MCF 10A (cell line): ENCODE data around the gene RABEP1. TPM values are rescaled to one million over a fixed set of nuclear protein-coding genes. Genes with fewer than 3 reads are reported as not detected.

Source experiments
- BruUV-seq: library from RNA; stranded (reverse); fragments of 400-500 nt; replicated peaks from 2 replicates; lab custom pipeline; 2021; lab: Mats Ljungman, UMichigan
- CTCF ChIA-PET: fragments of 300-600 bp; sonication (Branson Sonifier 250); formaldehyde crosslinking; extraction: SDS; loops from one replicate; lab custom pipeline; 2021; ENCODE audit warnings: antibody characterized with exemption, inconsistent platforms; lab: Yijun Ruan, JAX
- POLR2A ChIA-PET: fragments of 300-600, 350-650 bp; sonication (Branson Sonifier 250); formaldehyde crosslinking; extraction: SDS; loops from one replicate; lab custom pipeline; 2020; ENCODE audit warnings: antibody characterized with exemption, inconsistent platforms; lab: Yijun Ruan, JAX
- DNase-seq: peaks from one replicate; pipeline ENCODE4 v3.0.0-alpha.2; 2018; ENCODE audit not compliant: unreplicated experiment
- H3K27ac Mint-ChIP-seq: one replicate; pipeline ENCODE4 v1.8.0; 2022; ENCODE audit warnings: mild to moderate bottlenecking, low read depth, mixed read lengths; ENCODE audit not compliant: unreplicated experiment
- H3K27me3 Mint-ChIP-seq: one replicate; pipeline ENCODE4 v1.8.0; 2022; ENCODE audit warnings: mixed read lengths; ENCODE audit not compliant: insufficient read depth, unreplicated experiment
- H3K36me3 Mint-ChIP-seq: one replicate; pipeline ENCODE4 v1.8.0; 2022; ENCODE audit warnings: mild to moderate bottlenecking, moderate library complexity, mixed read lengths; ENCODE audit not compliant: insufficient read depth, unreplicated experiment
- H3K4me1 Mint-ChIP-seq: one replicate; pipeline ENCODE4 v1.8.0; 2022; ENCODE audit warnings: mixed read lengths; ENCODE audit not compliant: insufficient read depth, unreplicated experiment
- H3K4me3 Mint-ChIP-seq: one replicate; pipeline ENCODE4 v1.8.0; 2022; ENCODE audit warnings: mild to moderate bottlenecking, moderate library complexity, mixed read lengths; ENCODE audit not compliant: unreplicated experiment
- H3K9me3 Mint-ChIP-seq: one replicate; pipeline ENCODE4 v1.8.0; 2022; ENCODE audit warnings: mixed read lengths; ENCODE audit not compliant: unreplicated experiment
- CTCF ChIP-seq: fragments of 200-600 bp; IDR thresholded peaks from one replicate; pipeline ENCODE4 v1.8.0; 2022; ENCODE audit warnings: antibody characterized with exemption, mild to moderate bottlenecking; ENCODE audit not compliant: unreplicated experiment
- intact Hi-C: fragments of 100-400 bp; cut with micrococcal nuclease; formaldehyde crosslinking; loops from 2 replicates; pipeline ENCODE4 v1.14.1; 2022
- total RNA-seq: library from RNA; stranded (reverse); gene quantifications from 2 replicates; pipeline ENCODE4 v1.2.3, GENCODE V29; 2022

The RABEP1 gene
- total RNA-seq, 1 experiment from 2014 or later = 50.1 TPM

- no peak for TF ChIP-seq CTCF
- H3K4me1 Mint-ChIP-seq = no peaks in the 10 kb centered on the region
- no peak overlapping the region for H3K27ac Mint-ChIP-seq
- CTCF ChIA-PET = no interaction called here
- no peaks in the 10 kb centered on the region for H3K36me3 Mint-ChIP-seq
- no peak for DNase-seq
- no TSS peak for BruUV-seq
- no peaks in the 10 kb centered on the region for H3K27me3 Mint-ChIP-seq
- no peak overlapping the region for H3K4me3 Mint-ChIP-seq
- H3K9me3 Mint-ChIP-seq = no peaks in the 10 kb centered on the region
- intact Hi-C loops = no loop called here
- POLR2A ChIA-PET = no interaction called here
Observed at GRCh38 chr17:5241861-5242671, 40.0 kb upstream of the RABEP1 start.

GRCh38 chr17:5247621-5248020, 34.5 kb upstream of the RABEP1 start:
- no peaks in the 10 kb centered on the region for H3K9me3 Mint-ChIP-seq
- POLR2A ChIA-PET = interaction anchor here (0.7 kb wide), 1 partner anchor 192 kb away, joined by 3 read pairs; the partner anchor contains the start of gene C1QBP
- intact Hi-C loops = loop anchor here (5.0 kb wide), 1 partner anchor 1175 kb away; no protein-coding TSS in a partner anchor
- H3K27ac Mint-ChIP-seq = no peak overlapping the region
- no peaks in the 10 kb centered on the region for H3K27me3 Mint-ChIP-seq
- DNase-seq = no peak
- H3K4me1 Mint-ChIP-seq = no peaks in the 10 kb centered on the region
- BruUV-seq = no TSS peak
- no peaks in the 10 kb centered on the region for H3K36me3 Mint-ChIP-seq
- CTCF ChIA-PET = interaction anchor here (0.6 to 2.7 kb wide), 4 partner anchors 8 to 1500 kb away, joined by 3 to 11 read pairs (median 4); partner anchors contain the start of gene C1QBP
- no peak overlapping the region for H3K4me3 Mint-ChIP-seq
- TF ChIP-seq CTCF = no peak

- no peaks in the 10 kb centered on the region for H3K9me3 Mint-ChIP-seq
- POLR2A ChIA-PET = interaction anchor here (0.9 kb wide), 1 partner anchor 192 kb away, joined by 3 read pairs; no protein-coding TSS in a partner anchor
- no peaks in the 10 kb centered on the region for H3K27me3 Mint-ChIP-seq
- no peak for TF ChIP-seq CTCF
- no peaks in the 10 kb centered on the region for H3K36me3 Mint-ChIP-seq
- BruUV-seq = no TSS peak
- DNase-seq = no peak
- H3K4me1 Mint-ChIP-seq = no peaks in the 10 kb centered on the region
- CTCF ChIA-PET = interaction anchor here (0.7 to 2.7 kb wide), 7 partner anchors 32 to 1699 kb away, joined by 3 to 11 read pairs (median 3); partner anchors contain the start of gene C1QBP
- no peak overlapping the region for H3K4me3 Mint-ChIP-seq
- intact Hi-C loops = loop anchor here (1.0 to 5.0 kb wide), 2 partner anchors 58 to 1173 kb away; no protein-coding TSS in a partner anchor
- H3K27ac Mint-ChIP-seq = no peak overlapping the region
Observed at GRCh38 chr17:5248821-5249479, 33.1 kb upstream of the RABEP1 start.

DNA sequence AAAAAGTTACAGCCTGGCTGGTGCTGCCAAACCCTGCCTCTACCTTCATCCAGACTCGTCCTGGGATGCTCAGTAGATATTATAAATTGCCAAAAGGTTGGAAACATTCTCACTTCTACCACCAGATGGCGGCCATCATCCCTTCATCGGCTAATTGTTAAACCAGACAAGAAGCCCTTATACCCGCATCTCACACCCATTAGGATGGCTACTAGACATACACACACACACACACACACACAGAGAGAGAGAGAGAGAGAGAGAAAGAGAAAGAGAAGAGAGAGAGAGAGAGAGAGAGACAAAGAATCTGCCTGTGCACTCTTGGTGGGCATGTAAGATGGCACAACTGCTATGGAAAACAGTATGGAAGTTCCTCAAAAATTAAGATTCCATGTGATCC, 32.5 kb upstream of the RABEP1 start:
- ChIA-PET POLR2A (interaction anchor here (0.7 kb wide), 1 partner anchor 1187 kb away, joined by 3 read pairs; no protein-coding TSS in a partner anchor), CTCF (interaction anchor here (0.6 to 2.7 kb wide), 13 partner anchors 9 to 1180 kb away, joined by 3 to 11 read pairs (median 4); partner anchors contain the start of gene C1QBP)
- Mint-ChIP-seq H3K36me3 (no peaks in the 10 kb centered on the region), H3K27ac (no peak overlapping the region), H3K4me3 (no peak overlapping the region), H3K27me3 (no peaks in the 10 kb centered on the region), H3K4me1 (no peaks in the 10 kb centered on the region), H3K9me3 (no peaks in the 10 kb centered on the region)
- intact Hi-C loops = loop anchor here (1.0 to 5.0 kb wide), 2 partner anchors 58 to 1173 kb away; no protein-coding TSS in a partner anchor
- BruUV-seq = no TSS peak
- TF ChIP-seq CTCF = peak; percentile 37
- DNase-seq = peak; percentile 86
